Osteocyte (in vitro differentiated cells): ENCODE measurements around the gene NAGLU. TPM values are rescaled to one million over a fixed set of nuclear protein-coding genes. Genes with fewer than 3 reads are reported as not detected.

Experiments used
- DNase-seq: peaks from one replicate; pipeline ENCODE4 v3.0.0; 2021; ENCODE audit warnings: mixed read lengths; ENCODE audit not compliant: unreplicated experiment; ENCODE audit errors: extremely low spot score
- H3K27ac Mint-ChIP-seq: one replicate; pipeline ENCODE4 v1.8.0; 2021; ENCODE audit warnings: mild to moderate bottlenecking, mixed read lengths; ENCODE audit not compliant: unreplicated experiment
- H3K27me3 Mint-ChIP-seq: one replicate; pipeline ENCODE4 v1.8.0; 2021; ENCODE audit warnings: mixed read lengths; ENCODE audit not compliant: unreplicated experiment
- H3K36me3 Mint-ChIP-seq: one replicate; pipeline ENCODE4 v1.8.0; 2021; ENCODE audit warnings: mixed read lengths; ENCODE audit not compliant: unreplicated experiment
- H3K4me1 Mint-ChIP-seq: one replicate; pipeline ENCODE4 v1.8.0; 2021; ENCODE audit warnings: mixed read lengths; ENCODE audit not compliant: unreplicated experiment
- H3K4me3 Mint-ChIP-seq: one replicate; pipeline ENCODE4 v1.8.0; 2021; ENCODE audit warnings: mild to moderate bottlenecking, moderate library complexity, mixed read lengths; ENCODE audit not compliant: unreplicated experiment
- H3K9me3 Mint-ChIP-seq: one replicate; pipeline ENCODE4 v1.8.0; 2021; ENCODE audit warnings: mixed read lengths; ENCODE audit not compliant: unreplicated experiment
- CTCF ChIP-seq: fragments of 200-600 bp; sonication (generic); IDR thresholded peaks from 2 replicates; pipeline ENCODE4 v1.5.0; 2021; ENCODE audit warnings: antibody characterized with exemption, mild to moderate bottlenecking, moderate library complexity
- total RNA-seq: library from RNA; stranded (reverse); gene quantifications from 2 replicates; pipeline ENCODE4 v1.2.1, GENCODE V29; 2021

Gene NAGLU
- total RNA-seq, 1 donor from 2014 or later, result 86.5 TPM

GRCh38 chr17:42509841-42510240 lies 26.2 kb upstream of the NAGLU start:
- peaks cover 18% of the 10 kb centered on the region for H3K4me1 Mint-ChIP-seq
- no peaks in the 10 kb centered on the region for H3K27me3 Mint-ChIP-seq
- H3K36me3 Mint-ChIP-seq, result peaks cover 28% of the 10 kb centered on the region
- no peak overlapping the region for H3K4me3 Mint-ChIP-seq
- H3K9me3 Mint-ChIP-seq, result no peaks in the 10 kb centered on the region
- DNase-seq, result no peak
- no peak for TF ChIP-seq CTCF
- H3K27ac Mint-ChIP-seq, result no peak overlapping the region

GRCh38 chr17:42512246-42512645 lies 23.8 kb upstream of the NAGLU start:
- peaks cover 25% of the 10 kb centered on the region for H3K36me3 Mint-ChIP-seq
- no peak overlapping the region for H3K27ac Mint-ChIP-seq
- H3K9me3 Mint-ChIP-seq, result no peaks in the 10 kb centered on the region
- peaks cover 19% of the 10 kb centered on the region for H3K4me1 Mint-ChIP-seq
- H3K4me3 Mint-ChIP-seq, result no peak overlapping the region
- no peak for TF ChIP-seq CTCF
- DNase-seq, result no peak
- no peaks in the 10 kb centered on the region for H3K27me3 Mint-ChIP-seq

- Mint-ChIP-seq H3K9me3 (no peaks in the 10 kb centered on the region), H3K36me3 (peaks cover 25% of the 10 kb centered on the region), H3K27ac (peak overlapping the region; percentile 81), H3K4me1 (peaks cover 25% of the 10 kb centered on the region), H3K27me3 (no peaks in the 10 kb centered on the region), H3K4me3 (no peak overlapping the region)
- no peak for DNase-seq
- TF ChIP-seq CTCF, result no peak
Measured at GRCh38 chr17:42512733-42513251, 23.2 kb upstream of the NAGLU start.

GRCh38 chr17:42513686-42514085 lies 22.4 kb upstream of the NAGLU start:
- H3K27me3 Mint-ChIP-seq, result no peaks in the 10 kb centered on the region
- H3K9me3 Mint-ChIP-seq, result no peaks in the 10 kb centered on the region
- no peak overlapping the region for H3K27ac Mint-ChIP-seq

GRCh38 chr17:42514279-42514678 lies 21.8 kb upstream of the NAGLU start:
- Mint-ChIP-seq H3K27ac (no peak overlapping the region), H3K36me3 (peaks cover 14% of the 10 kb centered on the region), H3K9me3 (no peaks in the 10 kb centered on the region), H3K4me3 (no peak overlapping the region), H3K4me1 (peaks cover 40% of the 10 kb centered on the region), H3K27me3 (no peaks in the 10 kb centered on the region)
- TF ChIP-seq CTCF, result no peak
- no peak for DNase-seq

More at GRCh38 chr17:42513686-42514085, 22.4 kb upstream of the NAGLU start:
- DNase-seq, result no peak
- Mint-ChIP-seq H3K36me3 (peaks cover 19% of the 10 kb centered on the region), H3K4me3 (no peak overlapping the region), H3K4me1 (peaks cover 34% of the 10 kb centered on the region)
- no peak for TF ChIP-seq CTCF
